ENCODE results near the gene PDS5B. TPM values are rescaled to one million over a fixed set of nuclear protein-coding genes. Genes with fewer than 3 reads are reported as not detected.

The PDS5B gene
- total RNA-seq, 4 donors from 2014 or later = 18.0 to 27.3 (median 21.2) TPM

DNA sequence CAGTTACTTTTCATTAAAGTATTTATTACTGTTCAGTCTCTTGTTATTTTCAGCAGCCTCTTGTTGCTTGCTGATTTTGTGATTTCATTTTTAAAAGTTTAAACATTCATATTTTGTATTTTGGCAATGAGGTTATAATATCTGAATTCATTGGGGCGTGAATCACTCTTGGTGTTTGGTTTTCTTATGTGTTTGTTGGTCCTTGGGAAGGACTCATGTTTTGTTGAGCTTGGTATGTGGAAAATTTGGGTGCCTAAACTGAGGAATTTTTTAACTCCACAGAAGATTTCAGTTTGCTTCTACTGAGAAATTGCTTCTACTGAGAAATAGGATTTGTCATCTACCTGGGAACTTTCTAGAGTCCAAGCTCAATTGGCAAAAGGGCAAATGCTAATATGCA lies 38.2 kb downstream of the PDS5B start:
- no peak overlapping the region for H3K27ac ChIP-seq
- TF ChIP-seq POLR2A (IDR thresholded peaks at IDR 0.05) = no peak
- TF ChIP-seq, protein P1, sequence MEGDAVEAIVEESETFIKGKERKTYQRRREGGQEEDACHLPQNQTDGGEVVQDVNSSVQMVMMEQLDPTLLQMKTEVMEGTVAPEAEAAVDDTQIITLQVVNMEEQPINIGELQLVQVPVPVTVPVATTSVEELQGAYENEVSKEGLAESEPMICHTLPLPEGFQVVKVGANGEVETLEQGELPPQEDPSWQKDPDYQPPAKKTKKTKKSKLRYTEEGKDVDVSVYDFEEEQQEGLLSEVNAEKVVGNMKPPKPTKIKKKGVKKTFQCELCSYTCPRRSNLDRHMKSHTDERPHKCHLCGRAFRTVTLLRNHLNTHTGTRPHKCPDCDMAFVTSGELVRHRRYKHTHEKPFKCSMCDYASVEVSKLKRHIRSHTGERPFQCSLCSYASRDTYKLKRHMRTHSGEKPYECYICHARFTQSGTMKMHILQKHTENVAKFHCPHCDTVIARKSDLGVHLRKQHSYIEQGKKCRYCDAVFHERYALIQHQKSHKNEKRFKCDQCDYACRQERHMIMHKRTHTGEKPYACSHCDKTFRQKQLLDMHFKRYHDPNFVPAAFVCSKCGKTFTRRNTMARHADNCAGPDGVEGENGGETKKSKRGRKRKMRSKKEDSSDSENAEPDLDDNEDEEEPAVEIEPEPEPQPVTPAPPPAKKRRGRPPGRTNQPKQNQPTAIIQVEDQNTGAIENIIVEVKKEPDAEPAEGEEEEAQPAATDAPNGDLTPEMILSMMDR (IDR thresholded peaks at IDR 0.05 in 4 of 5, conservative IDR thresholded peaks at IDR 0.05 in 1 of 5) = no peak
- peaks cover 0 to 4% (median 2%) of the 10 kb centered on the region in 3 donors for H3K9me3 ChIP-seq
- in situ Hi-C loops (cut with MboI; ENCODE audit: low sequenced_read_pairs in 4 of 4) (no loop called here), intact Hi-C loops (cut with DNase I; ENCODE audit: low total_unique reads) (no loop called here)
- H3K4me1 ChIP-seq = peaks cover 20 to 21% of the 10 kb centered on the region in 2 donors
- no peak overlapping the region for H3K4me3 ChIP-seq
- H3K36me3 ChIP-seq = no peaks in the 10 kb centered on the region
- H3K27me3 ChIP-seq = no peaks in the 10 kb centered on the region
- no peak for ATAC-seq
- no peak for DNase-seq

DNA sequence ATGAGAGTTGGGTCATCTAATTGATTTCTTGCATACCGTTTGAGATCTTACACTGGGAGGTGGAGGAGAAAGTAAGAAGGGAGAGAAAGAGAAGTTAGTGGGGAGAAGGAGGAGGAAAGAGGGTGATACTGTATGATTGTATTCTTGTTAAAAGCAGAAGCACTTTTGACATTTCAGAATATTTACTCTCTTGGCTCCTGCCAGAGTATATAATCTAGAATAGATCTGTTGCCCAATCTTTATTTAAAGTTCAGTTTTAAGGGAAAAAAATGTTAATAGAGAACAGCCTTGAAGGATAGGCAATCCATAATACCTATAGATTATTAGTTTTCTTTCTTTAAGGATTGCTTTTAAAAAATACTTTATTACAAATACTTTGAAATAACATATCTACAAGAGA lies 41.5 kb downstream of the PDS5B start:
- intact Hi-C loops (cut with DNase I; ENCODE audit: low total_unique reads) = no loop called here
- TF ChIP-seq POLR2A (IDR thresholded peaks at IDR 0.05) = no peak
- TF ChIP-seq, protein P1 (IDR thresholded peaks at IDR 0.05 in 4 of 5, conservative IDR thresholded peaks at IDR 0.05 in 1 of 5) = no peak
- Histone ChIP-seq H3K4me3 (no peak overlapping the region), H3K9me3 (peaks cover 0 to 2% (median under 1%) of the 10 kb centered on the region in 3 donors), H3K4me1 (peaks cover 28 to 29% of the 10 kb centered on the region in 2 donors), H3K36me3 (no peaks in the 10 kb centered on the region), H3K27me3 (no peaks in the 10 kb centered on the region), H3K27ac (no peak overlapping the region)
- no peak for DNase-seq
- in situ Hi-C loops (cut with MboI; ENCODE audit: low sequenced_read_pairs in 4 of 4) = no loop called here
- no peak for ATAC-seq

GRCh38 chr13:32629313-32629712 lies 43.1 kb downstream of the PDS5B start:
- TF ChIP-seq POLR2A (IDR thresholded peaks at IDR 0.05) = no peak
- TF ChIP-seq, protein P1 (IDR thresholded peaks at IDR 0.05 in 4 of 5, conservative IDR thresholded peaks at IDR 0.05 in 1 of 5) = no peak
- intact Hi-C loops (cut with DNase I; ENCODE audit: low total_unique reads) (no loop called here), in situ Hi-C loops (cut with MboI; ENCODE audit: low sequenced_read_pairs in 4 of 4) (no loop called here)
- ATAC-seq (no peak), DNase-seq (no peak)
- Histone ChIP-seq H3K36me3 (no peaks in the 10 kb centered on the region), H3K27me3 (no peaks in the 10 kb centered on the region), H3K9me3 (no peaks in the 10 kb centered on the region), H3K27ac (no peak overlapping the region), H3K4me3 (no peak overlapping the region), H3K4me1 (peaks cover 28 to 34% of the 10 kb centered on the region in 2 donors)

GRCh38 chr13:32629866-32630265 lies 43.6 kb downstream of the PDS5B start:
- Histone ChIP-seq H3K27ac (no peak overlapping the region), H3K27me3 (no peaks in the 10 kb centered on the region), H3K9me3 (no peaks in the 10 kb centered on the region), H3K4me3 (no peak overlapping the region), H3K4me1 (peaks cover 23 to 34% of the 10 kb centered on the region in 2 donors), H3K36me3 (no peaks in the 10 kb centered on the region)
- no peak for ATAC-seq
- DNase-seq = no peak
- TF ChIP-seq POLR2A (IDR thresholded peaks at IDR 0.05) = no peak
- TF ChIP-seq, protein P1 (IDR thresholded peaks at IDR 0.05 in 4 of 5, conservative IDR thresholded peaks at IDR 0.05 in 1 of 5) = no peak
- in situ Hi-C loops (cut with MboI; ENCODE audit: low sequenced_read_pairs in 4 of 4) = loop anchor here (5.0 to 10.0 kb wide), 3 partner anchors 33 to 45 kb away; partner anchors contain the start of gene PDS5B (in 2 of the 4)
- intact Hi-C loops (cut with DNase I; ENCODE audit: low total_unique reads) = no loop called here

Data from gastrocnemius medialis (tissue), 4 donors.